C4-2B (cell line): Measurements from ENCODE around the gene CHSY3.

Source experiments
- ZFX ChIP-seq: fragments of 450-650 bp; IDR thresholded peaks from 2 replicates; pipeline ENCODE4 v1.6.1; 2017
- TF ChIP-seq, protein P1 (sequence below): fragments of 450-650 bp; conservative IDR thresholded peaks from 2 replicates; pipeline ENCODE4 v1.5.1; 2017; ENCODE audit warnings: mild to moderate bottlenecking

DNA sequence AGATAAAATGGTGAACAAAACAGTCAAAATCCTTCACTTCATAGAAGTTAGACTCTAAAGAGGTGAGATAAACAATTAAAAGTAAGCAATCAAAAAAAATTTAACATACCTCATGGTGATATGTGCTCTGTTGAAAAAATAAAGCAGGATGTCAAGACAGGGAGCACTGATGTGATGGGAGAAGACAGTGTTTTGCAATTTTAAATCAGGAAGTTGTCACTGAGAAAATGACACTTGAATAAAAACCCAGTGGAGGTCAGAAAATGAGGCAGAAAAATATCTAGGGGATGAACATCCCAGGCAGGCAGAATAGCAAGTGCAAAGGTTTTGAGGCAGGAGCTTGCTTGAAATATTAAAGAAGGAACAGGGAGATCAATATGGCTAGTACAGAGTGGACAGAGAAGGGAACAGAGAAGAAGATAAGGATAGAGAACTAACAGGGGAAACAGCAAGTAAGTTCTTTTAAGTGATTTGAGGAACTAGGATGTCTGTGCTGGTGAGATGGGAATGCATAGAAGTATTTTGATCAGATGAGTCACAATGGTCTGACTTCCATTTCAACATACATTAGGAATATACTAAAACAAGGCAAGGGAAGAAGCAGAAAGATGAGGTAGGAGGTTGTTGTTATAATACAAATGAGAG lies 130.4 kb downstream of the CHSY3 start:
- TF ChIP-seq, protein P1, sequence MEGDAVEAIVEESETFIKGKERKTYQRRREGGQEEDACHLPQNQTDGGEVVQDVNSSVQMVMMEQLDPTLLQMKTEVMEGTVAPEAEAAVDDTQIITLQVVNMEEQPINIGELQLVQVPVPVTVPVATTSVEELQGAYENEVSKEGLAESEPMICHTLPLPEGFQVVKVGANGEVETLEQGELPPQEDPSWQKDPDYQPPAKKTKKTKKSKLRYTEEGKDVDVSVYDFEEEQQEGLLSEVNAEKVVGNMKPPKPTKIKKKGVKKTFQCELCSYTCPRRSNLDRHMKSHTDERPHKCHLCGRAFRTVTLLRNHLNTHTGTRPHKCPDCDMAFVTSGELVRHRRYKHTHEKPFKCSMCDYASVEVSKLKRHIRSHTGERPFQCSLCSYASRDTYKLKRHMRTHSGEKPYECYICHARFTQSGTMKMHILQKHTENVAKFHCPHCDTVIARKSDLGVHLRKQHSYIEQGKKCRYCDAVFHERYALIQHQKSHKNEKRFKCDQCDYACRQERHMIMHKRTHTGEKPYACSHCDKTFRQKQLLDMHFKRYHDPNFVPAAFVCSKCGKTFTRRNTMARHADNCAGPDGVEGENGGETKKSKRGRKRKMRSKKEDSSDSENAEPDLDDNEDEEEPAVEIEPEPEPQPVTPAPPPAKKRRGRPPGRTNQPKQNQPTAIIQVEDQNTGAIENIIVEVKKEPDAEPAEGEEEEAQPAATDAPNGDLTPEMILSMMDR: no peak
- no peak for TF ChIP-seq ZFX
